Esophagus squamous epithelium (tissue), 4 donors: ENCODE data around the gene CPSF3.

Experiments
- CTCF ChIP-seq, 6 experiments: fragments of 450-650 bp in 4 of 6; fragments of 200-600 bp in 2 of 6; sonication (generic) in 2 of 6; IDR thresholded peaks; one replicate each; pipeline ENCODE4 v1.5.1; 2016 to 2019; ENCODE audit warnings: antibody characterized with exemption in 6 of 6, mild to moderate bottlenecking in 4 of 6, moderate library complexity in 4 of 6
- POLR2A ChIP-seq, 4 donors: fragments of 450-650 bp; IDR thresholded peaks; one replicate each; pipeline ENCODE4 v1.6.1; 2017; ENCODE audit warnings: antibody characterized with exemption in 4 of 4, mild to moderate bottlenecking in 4 of 4, moderate library complexity in 3 of 4

- TF ChIP-seq CTCF (IDR thresholded peaks at IDR 0.05), result no peak
- no peak for TF ChIP-seq POLR2A (IDR thresholded peaks at IDR 0.05)
These were observed 34.2 kb upstream of the CPSF3 start for GRCh38 chr2:9388950-9389911.
